HEK293 (cell line): ENCODE data around the gene PARD6B.

ENCODE experiments used
- CTCF ChIP-seq: fragments of 450-650 bp; formaldehyde crosslinking; IDR thresholded peaks from 2 replicates; pipeline ENCODE4 v1.5.1; 2016; ENCODE audit warnings: missing biosample characterization, missing genetic modification characterization
- KLF1 ChIP-seq: fragments of 450-650 bp; formaldehyde crosslinking; IDR thresholded peaks from 2 replicates; pipeline ENCODE4 v1.5.1; 2016; ENCODE audit warnings: missing biosample characterization, missing genetic modification characterization
- ZEB2 ChIP-seq: fragments of 450-650 bp; formaldehyde crosslinking; IDR thresholded peaks from 2 replicates; pipeline ENCODE4 v1.5.1; 2016; ENCODE audit warnings: missing biosample characterization, missing genetic modification characterization
- ZNF133 ChIP-seq: fragments of 450-650 bp; formaldehyde crosslinking; IDR thresholded peaks from 2 replicates; pipeline ENCODE4 v1.5.1; 2016; ENCODE audit warnings: missing biosample characterization, missing genetic modification characterization
- ZNF18 ChIP-seq: fragments of 450-650 bp; formaldehyde crosslinking; IDR thresholded peaks from 2 replicates; pipeline ENCODE4 v1.5.1; 2016; ENCODE audit warnings: missing biosample characterization, missing genetic modification characterization
- ZNF670 ChIP-seq: fragments of 450-650 bp; formaldehyde crosslinking; IDR thresholded peaks from 2 replicates; pipeline ENCODE4 v1.5.1; 2016; ENCODE audit warnings: missing biosample characterization, missing genetic modification characterization, low read depth

GRCh38 chr20:50709636-50709973 is 21.8 kb upstream of the PARD6B start:
- TF ChIP-seq ZEB2 (tag by site-specific recombination) (no peak), CTCF (tag by site-specific recombination) (no peak), ZNF18 (tag by site-specific recombination) (no peak), ZNF670 (tag by site-specific recombination) (no peak), ZNF133 (tag by site-specific recombination) (no peak), KLF1 (tag by site-specific recombination) (no peak)
